Ovary (tissue), 3 donors: ENCODE results near the gene BCL2L13.

Experiments
- CTCF ChIP-seq, 3 donors: fragments of 450-650 bp in 2 of 3; fragments of 200-600 bp in 1 of 3; IDR thresholded peaks; one replicate each; pipeline versions ENCODE4 v1.5.1 to v1.8.0; 2016 to 2022; ENCODE audit warnings: antibody characterized with exemption in 3 of 3, mild to moderate bottlenecking in 1 of 3
- EP300 ChIP-seq: sonication (generic); formaldehyde crosslinking; IDR thresholded peaks from one replicate; pipeline ENCODE4 v1.6.1; 2017; ENCODE audit warnings: antibody characterized with exemption
- donor health status: DM: no; HTN: no; CAD: no.

- no peak for TF ChIP-seq CTCF (IDR thresholded peaks at IDR 0.05)
- no peak for TF ChIP-seq EP300
These were observed 41.3 kb upstream of the BCL2L13 start for GRCh38 chr22:17597217-17597616.
